GM21528 (cell line): Measurements from ENCODE around the gene DRAP1.

Experiments used
- ATAC-seq: cut with Tn5 transposase; IDR thresholded peaks from one replicate; pipeline ENCODE4 v1.9.1; 2021; ENCODE audit warnings: mild to moderate bottlenecking, moderate library complexity; ENCODE audit not compliant: unreplicated experiment, low FRiP score

Gene DRAP1

GRCh38 chr11:65919141-65919572 is at the start of gene DRAP1:
DRAP1 (plus strand) TSS chr11:65919426; CDS start chr11:65919502, 76 bp downstream.
- peak; percentile 81 for ATAC-seq

GRCh38 chr11:65869643-65870306 is 49.5 kb upstream of the DRAP1 start:
- ATAC-seq: no peak

GRCh38 chr11:65870307-65870658 is 48.9 kb upstream of the DRAP1 start:
- no peak for ATAC-seq

- no peak for ATAC-seq
Observed at GRCh38 chr11:65870706-65871681, 48.2 kb upstream of the DRAP1 start.

- no peak for ATAC-seq
Observed at GRCh38 chr11:65871811-65872548, 47.2 kb upstream of the DRAP1 start.

GRCh38 chr11:65872586-65873317 is 46.5 kb upstream of the DRAP1 start, which contains the start of gene EFEMP2:
EFEMP2 (minus strand) TSS chr11:65872800; CDS start chr11:65872354, 446 bp downstream.
- ATAC-seq: no peak

- ATAC-seq: peak; percentile 63
Observed at GRCh38 chr11:65873318-65874156, 45.7 kb upstream of the DRAP1 start.

- no peak for ATAC-seq
Observed at GRCh38 chr11:65879617-65880016, 39.6 kb upstream of the DRAP1 start, which contains the start of gene CTSW. CTSW (plus strand) TSS chr11:65879837; CDS start chr11:65879855, 18 bp downstream.

GRCh38 chr11:65880027-65880426 is 39.2 kb upstream of the DRAP1 start:
- no peak for ATAC-seq

- no peak for ATAC-seq
Observed at GRCh38 chr11:65880844-65881421, 38.3 kb upstream of the DRAP1 start.

GRCh38 chr11:65882120-65883057 is 36.8 kb upstream of the DRAP1 start:
- ATAC-seq: no peak

GRCh38 chr11:65883058-65883761 is 36.0 kb upstream of the DRAP1 start:
- ATAC-seq: no peak

GRCh38 chr11:65883786-65884715 is 35.2 kb upstream of the DRAP1 start:
- ATAC-seq: no peak

- no peak for ATAC-seq
Observed at GRCh38 chr11:65884716-65885092, 34.5 kb upstream of the DRAP1 start.

GRCh38 chr11:65885231-65885630 is 34.0 kb upstream of the DRAP1 start:
- no peak for ATAC-seq
